Activated naive CD4-positive, alpha-beta T cell treated with anti-CD3 and anti-CD28 coated beads, Interleukin-2, amount 50 U/mL, for 16 hours (primary cell): ENCODE measurements around the gene ACADVL.
A peak's percentile ranks its signal among the peaks of the same experiment; 100 is the strongest.

Source experiments
- DNase-seq: peaks from one replicate; pipeline ENCODE4 v3.0.0-alpha.2; 2020

Gene ACADVL

GRCh38 chr17:7217113-7217987 is 2.4 kb upstream of the ACADVL start:
- DNase-seq: peak; percentile 40

GRCh38 chr17:7218166-7218565 is 1.6 kb upstream of the ACADVL start:
- no peak for DNase-seq

GRCh38 chr17:7218758-7219157 is 980 bp upstream of the ACADVL start:
- DNase-seq: no peak

- DNase-seq: no peak
Observed at GRCh38 chr17:7219229-7219811, 418 bp upstream of the ACADVL start.

- peak; percentile 67 for DNase-seq
Observed at GRCh38 chr17:7220593-7221277, 997 bp downstream of the ACADVL start.

GRCh38 chr17:7221278-7222092 is 1.7 kb downstream of the ACADVL start:
- no peak for DNase-seq

GRCh38 chr17:7222093-7222971 is 2.6 kb downstream of the ACADVL start:
- no peak for DNase-seq

- DNase-seq: no peak
Observed at GRCh38 chr17:7222972-7223292, 3.2 kb downstream of the ACADVL start.

- no peak for DNase-seq
Observed at GRCh38 chr17:7223375-7223774, 3.6 kb downstream of the ACADVL start.

GRCh38 chr17:7224110-7224509 is 4.4 kb downstream of the ACADVL start:
- no peak for DNase-seq

GRCh38 chr17:7224661-7225111 is 4.9 kb downstream of the ACADVL start:
- no peak for DNase-seq

GRCh38 chr17:7225711-7226331 is 6.1 kb downstream of the ACADVL start:
- no peak for DNase-seq

- DNase-seq: no peak
Observed at GRCh38 chr17:7226721-7227710, 7.3 kb downstream of the ACADVL start.

GRCh38 chr17:7228920-7229319 is 9.2 kb downstream of the ACADVL start:
- DNase-seq: no peak

GRCh38 chr17:7229504-7229903 is 9.8 kb downstream of the ACADVL start:
- no peak for DNase-seq

GRCh38 chr17:7232114-7232513 is 12.4 kb downstream of the ACADVL start:
- DNase-seq: no peak

GRCh38 chr17:7233701-7234082 is 14.0 kb downstream of the ACADVL start:
- no peak for DNase-seq

- DNase-seq: peak; percentile 95
Observed at GRCh38 chr17:7234083-7234951, 14.6 kb downstream of the ACADVL start, which contains the start of gene DVL2. DVL2 (minus strand) TSS chr17:7234517; CDS start chr17:7234262, 255 bp downstream.
